ENCODE results near the gene ENKD1.

The ENKD1 gene

DNA sequence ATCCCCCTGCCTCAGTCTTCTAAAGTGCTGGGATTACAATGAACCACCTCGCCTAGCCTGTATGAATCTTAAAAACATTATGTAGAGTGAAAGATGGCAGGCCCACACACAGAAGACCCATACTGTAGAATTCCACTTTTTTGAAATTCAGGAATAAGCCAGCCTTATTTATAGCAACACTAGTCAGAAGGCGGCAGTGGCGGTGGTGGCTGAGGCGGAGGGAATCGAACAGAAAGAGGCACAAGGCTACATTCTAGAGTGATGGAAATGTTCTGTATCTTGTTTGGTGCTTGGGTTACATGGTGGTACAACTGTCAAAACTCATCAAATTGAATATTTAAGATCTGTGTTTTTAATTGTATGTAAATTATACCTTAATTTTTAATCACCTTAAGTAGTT lies 41.2 kb upstream of the ENKD1 start:
- no peak overlapping the region for H3K4me3 ChIP-seq
- H4K20me1 ChIP-seq = peaks cover 0 to 79% (median 38%) of the 10 kb centered on the region in 11 experiments; a peak in 16 of 22 replicates
- H3K27me3 ChIP-seq = no peaks in the 10 kb centered on the region
- peaks cover 0 to 7% (median 0%) of the 10 kb centered on the region in 10 experiments; a peak in 2 of 20 replicates for H3K4me1 ChIP-seq
- peaks cover 0 to 4% (median 0%) of the 10 kb centered on the region in 11 experiments; a peak in 1 of 22 replicates for H3K9me3 ChIP-seq (replicated peaks in 1 of 11)
- no peak overlapping the region for H3K4me2 ChIP-seq
- no peak overlapping the region for H3K9ac ChIP-seq
- H3K36me3 ChIP-seq = peaks cover 0 to 48% (median 15%) of the 10 kb centered on the region in 11 experiments; a peak in 14 of 22 replicates
- no peak for TF ChIP-seq Cebpa-rat (IDR thresholded peaks at IDR 0.05)
- no peak overlapping the region for H3K27ac ChIP-seq

DNA sequence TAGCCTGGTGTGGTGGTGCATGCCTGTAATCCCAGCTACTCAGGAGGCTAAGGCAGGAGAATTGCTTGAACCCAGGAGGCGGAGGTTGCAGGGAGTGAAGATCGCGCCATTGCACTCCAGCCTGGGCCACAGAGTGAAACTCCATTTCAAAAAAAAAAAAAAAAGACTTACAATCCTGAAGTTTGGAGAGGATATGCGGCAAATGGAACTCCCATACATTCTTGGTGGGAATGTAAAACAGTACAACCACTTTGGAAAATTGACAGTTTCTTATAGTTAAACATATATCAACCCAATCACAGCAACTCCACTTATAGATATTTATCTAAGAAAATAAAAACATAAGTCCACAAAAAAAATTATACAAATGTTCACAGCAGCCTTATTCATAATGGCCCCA lies 40.7 kb upstream of the ENKD1 start:
- H4K20me1 ChIP-seq = peaks cover 0 to 83% (median 38%) of the 10 kb centered on the region in 11 experiments; a peak in 16 of 22 replicates
- no peak for TF ChIP-seq Cebpa-rat (IDR thresholded peaks at IDR 0.05)
- H3K4me1 ChIP-seq = peaks cover 0 to 7% (median 0%) of the 10 kb centered on the region in 10 experiments; a peak in 2 of 20 replicates
- no peak overlapping the region for H3K4me2 ChIP-seq
- H3K9ac ChIP-seq = no peak overlapping the region
- H3K9me3 ChIP-seq (replicated peaks in 1 of 11) = peaks cover 0 to 4% (median 0%) of the 10 kb centered on the region in 11 experiments; a peak in 1 of 22 replicates
- no peak overlapping the region for H3K27ac ChIP-seq
- H3K27me3 ChIP-seq = no peaks in the 10 kb centered on the region
- no peak overlapping the region for H3K4me3 ChIP-seq
- peaks cover 0 to 48% (median 16%) of the 10 kb centered on the region in 11 experiments; a peak in 13 of 22 replicates for H3K36me3 ChIP-seq

DNA sequence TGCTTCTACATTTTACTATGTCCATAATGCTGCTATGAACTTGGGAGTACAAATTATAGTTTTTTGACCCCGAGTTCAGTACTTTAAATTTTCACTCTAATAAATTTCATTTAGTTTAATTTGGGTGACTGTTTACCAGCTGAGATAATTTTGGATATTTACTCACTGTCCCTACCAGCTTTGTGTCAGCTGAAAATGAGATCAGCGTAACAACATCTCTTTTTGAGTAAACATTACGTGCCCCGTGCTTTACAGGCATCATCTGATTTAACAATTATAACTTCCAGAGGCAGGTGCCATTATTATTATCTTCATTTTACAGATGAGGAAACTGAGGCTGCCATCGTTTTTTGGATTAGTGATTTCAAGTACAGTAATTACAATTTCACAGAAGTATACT lies 37.6 kb upstream of the ENKD1 start:
- 0 out of 22 replicates have a peak overlapping the region, but pooled peaks of 1 of the 11 experiments have one; percentile 7 for H3K9ac ChIP-seq
- peaks cover 9 to 44% (median 22%) of the 10 kb centered on the region in 11 experiments for H3K36me3 ChIP-seq
- no peak overlapping the region for H3K4me3 ChIP-seq
- no peak for TF ChIP-seq Cebpa-rat (IDR thresholded peaks at IDR 0.05)
- no peak overlapping the region for H3K4me2 ChIP-seq
- H3K4me1 ChIP-seq = peaks cover 0 to 7% (median 0%) of the 10 kb centered on the region in 10 experiments; a peak in 2 of 20 replicates
- peaks cover 0 to 64% (median 19%) of the 10 kb centered on the region in 11 experiments; a peak in 17 of 22 replicates for H4K20me1 ChIP-seq
- peaks cover 8 to 19% (median 12%) of the 10 kb centered on the region in 11 experiments for H3K9me3 ChIP-seq (replicated peaks in 1 of 11)
- H3K27ac ChIP-seq = no peak overlapping the region
- H3K27me3 ChIP-seq = no peaks in the 10 kb centered on the region

DNA sequence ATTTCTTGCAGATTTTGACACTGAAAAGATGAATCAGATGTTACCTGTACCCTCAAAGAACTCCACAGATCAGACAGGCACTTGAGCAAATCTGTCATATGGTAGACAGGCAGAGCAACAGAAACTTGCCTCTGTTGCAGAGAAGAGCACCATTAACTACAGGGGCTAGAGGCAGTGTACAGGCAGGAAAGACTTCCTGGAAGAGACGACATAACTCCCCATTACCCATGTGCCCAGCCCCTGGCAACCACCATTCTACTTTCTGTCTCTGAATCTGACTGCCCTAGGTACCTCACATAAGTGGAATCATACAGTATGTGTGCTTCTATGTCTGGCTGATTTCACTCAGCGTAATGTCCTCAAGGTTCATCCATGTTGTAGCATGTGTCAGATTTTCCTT lies 37.1 kb upstream of the ENKD1 start:
- H3K27me3 ChIP-seq = no peaks in the 10 kb centered on the region
- peaks cover 0 to 59% (median 15%) of the 10 kb centered on the region in 11 experiments; a peak in 17 of 22 replicates for H4K20me1 ChIP-seq
- no peak for TF ChIP-seq Cebpa-rat (IDR thresholded peaks at IDR 0.05)
- H3K9ac ChIP-seq = 0 out of 22 replicates have a peak overlapping the region, but pooled peaks of 1 of the 11 experiments have one; percentile 7
- H3K4me2 ChIP-seq = no peak overlapping the region; a peak in 1 of 22 replicates
- H3K27ac ChIP-seq = no peak overlapping the region
- H3K4me1 ChIP-seq = peaks cover 0 to 7% (median 0%) of the 10 kb centered on the region in 10 experiments; a peak in 2 of 20 replicates
- peaks cover 13 to 44% (median 27%) of the 10 kb centered on the region in 11 experiments for H3K36me3 ChIP-seq
- H3K4me3 ChIP-seq = no peak overlapping the region
- peaks cover 10 to 24% (median 16%) of the 10 kb centered on the region in 11 experiments for H3K9me3 ChIP-seq (replicated peaks in 1 of 11)

DNA sequence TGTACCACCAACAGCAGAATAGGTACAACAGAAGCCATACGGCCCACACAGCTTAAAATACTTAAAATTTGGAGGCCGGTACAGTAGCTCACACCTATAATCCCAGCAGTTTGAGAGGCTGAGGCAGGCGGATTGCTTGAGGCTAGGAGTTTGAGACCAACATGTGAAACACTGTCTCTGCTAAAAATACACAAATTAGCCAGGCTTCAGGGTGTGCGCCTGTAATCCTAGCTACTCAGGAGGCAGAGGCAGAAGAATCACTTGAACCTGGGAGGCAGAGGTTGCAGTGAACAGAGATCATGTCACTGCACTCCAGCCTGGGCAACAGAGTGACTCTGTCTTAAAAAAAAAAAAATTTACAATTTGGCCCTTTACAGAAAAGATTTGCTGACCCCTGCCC lies 35.6 kb upstream of the ENKD1 start:
- Histone ChIP-seq H3K27ac (no peak overlapping the region), H3K9ac (no peak overlapping the region), H3K9me3 (replicated peaks in 1 of 11) (peaks cover 10 to 24% (median 17%) of the 10 kb centered on the region in 11 experiments), H3K4me3 (no peak overlapping the region), H3K27me3 (no peaks in the 10 kb centered on the region), H3K36me3 (peaks cover 24 to 52% (median 33%) of the 10 kb centered on the region in 11 experiments), H3K4me1 (peaks cover 0 to 7% (median 0%) of the 10 kb centered on the region in 10 experiments; a peak in 2 of 20 replicates), H4K20me1 (peaks cover 0 to 65% (median 12%) of the 10 kb centered on the region in 11 experiments; a peak in 16 of 22 replicates), H3K4me2 (no peak overlapping the region)
- TF ChIP-seq Cebpa-rat (IDR thresholded peaks at IDR 0.05) = no peak

DNA sequence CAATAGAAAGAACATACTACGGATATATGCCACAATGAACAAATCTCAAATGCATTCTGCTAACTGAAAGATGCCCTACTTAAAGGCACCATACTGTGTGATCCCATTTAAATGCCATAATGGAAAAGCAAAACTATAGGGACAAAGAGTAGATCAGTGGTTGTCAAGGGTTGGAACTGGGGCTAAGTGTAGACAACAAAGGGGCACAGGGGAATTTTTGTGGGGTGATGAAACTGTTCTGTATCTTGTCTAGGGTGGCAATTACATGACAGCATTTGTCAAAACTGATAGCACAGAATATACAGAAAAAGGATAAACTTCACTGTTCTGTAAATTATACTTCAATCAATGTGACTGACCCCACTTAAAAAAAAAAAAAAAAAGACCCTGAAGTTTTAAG lies 34.9 kb upstream of the ENKD1 start:
- H3K27me3 ChIP-seq = no peaks in the 10 kb centered on the region
- H3K4me3 ChIP-seq = no peak overlapping the region
- no peak for TF ChIP-seq Cebpa-rat (IDR thresholded peaks at IDR 0.05)
- peaks cover 10 to 24% (median 16%) of the 10 kb centered on the region in 11 experiments for H3K9me3 ChIP-seq (replicated peaks in 1 of 11)
- H3K27ac ChIP-seq = no peak overlapping the region
- peaks cover 24 to 50% (median 34%) of the 10 kb centered on the region in 11 experiments for H3K36me3 ChIP-seq
- H3K4me1 ChIP-seq = peaks cover 0 to 7% (median 0%) of the 10 kb centered on the region in 10 experiments; a peak in 2 of 20 replicates
- no peak overlapping the region for H3K4me2 ChIP-seq
- no peak overlapping the region for H3K9ac ChIP-seq
- peaks cover 0 to 72% (median 12%) of the 10 kb centered on the region in 11 experiments; a peak in 16 of 22 replicates for H4K20me1 ChIP-seq

DNA sequence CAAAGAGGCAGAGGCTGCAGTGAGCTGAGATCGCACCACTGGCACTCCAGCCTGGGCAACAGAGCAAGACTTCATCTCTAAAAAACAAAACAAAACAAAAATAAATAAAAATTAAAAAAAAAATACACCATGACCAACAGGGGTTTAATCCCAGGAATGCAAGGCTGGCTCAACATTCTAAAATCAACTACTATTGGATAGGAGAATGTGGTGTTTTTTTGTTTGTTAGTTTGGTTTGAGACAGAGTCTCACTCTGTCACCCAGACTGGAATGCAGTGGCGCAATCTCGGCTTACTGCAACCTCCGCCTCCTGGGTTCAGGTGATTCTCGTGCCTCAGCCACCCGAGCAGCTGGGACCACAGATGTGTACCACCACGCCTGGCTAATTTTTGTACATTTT lies 32.7 kb upstream of the ENKD1 start:
- Histone ChIP-seq H3K9me3 (replicated peaks in 1 of 11) (peaks cover 10 to 24% (median 16%) of the 10 kb centered on the region in 11 experiments), H3K27me3 (no peaks in the 10 kb centered on the region), H3K4me2 (no peak overlapping the region), H3K4me3 (no peak overlapping the region), H3K36me3 (peaks cover 24 to 42% (median 32%) of the 10 kb centered on the region in 11 experiments), H3K27ac (no peak overlapping the region), H3K9ac (no peak overlapping the region), H4K20me1 (peaks cover 0 to 80% (median 7%) of the 10 kb centered on the region in 11 experiments; a peak in 13 of 22 replicates), H3K4me1 (peaks cover 0 to 8% (median 2%) of the 10 kb centered on the region in 10 experiments; a peak in 7 of 20 replicates)
- TF ChIP-seq Cebpa-rat (IDR thresholded peaks at IDR 0.05) = no peak

DNA sequence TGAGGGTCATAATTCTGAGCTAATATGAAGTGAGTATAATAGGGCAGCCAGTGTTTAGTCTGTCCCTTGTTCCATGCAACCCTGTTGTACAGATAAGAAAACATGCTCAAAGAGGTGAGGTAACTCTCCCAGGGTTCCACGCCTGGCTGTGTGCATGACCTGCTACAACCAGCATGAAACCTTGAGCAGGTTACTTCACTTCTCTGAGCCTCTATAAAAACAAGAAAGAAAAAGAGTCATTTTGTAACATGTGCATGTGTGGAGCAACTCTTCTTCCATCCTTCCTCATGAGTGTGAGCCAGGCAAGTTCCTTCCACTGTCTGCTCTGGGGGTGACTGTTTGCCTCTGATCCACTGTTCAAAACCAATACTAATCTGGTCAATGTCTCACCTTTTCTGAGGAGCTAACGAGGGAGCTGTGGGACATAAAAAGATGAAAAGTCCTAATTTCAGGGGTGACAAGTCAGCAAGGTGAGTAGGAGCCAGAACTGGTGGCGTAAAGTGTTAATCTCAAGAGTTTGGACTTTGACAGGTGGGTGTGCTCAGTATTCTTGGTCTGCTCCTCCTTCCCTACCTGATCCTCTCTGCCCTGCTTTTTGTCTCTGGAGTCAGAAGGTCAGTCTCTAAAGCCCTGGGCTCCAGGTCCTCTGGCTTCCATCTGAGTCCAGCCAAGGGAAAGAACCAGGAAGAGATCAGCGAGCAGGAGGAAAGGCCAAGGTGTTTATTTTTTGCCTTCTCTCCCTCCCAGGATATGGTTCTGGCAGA lies 31.1 kb upstream of the ENKD1 start:
- Histone ChIP-seq H3K27ac (no peak overlapping the region), H3K9me3 (replicated peaks in 1 of 11) (peaks cover 10 to 24% (median 16%) of the 10 kb centered on the region in 11 experiments), H3K27me3 (no peaks in the 10 kb centered on the region), H3K4me3 (no peak overlapping the region), H3K4me2 (no peak overlapping the region), H3K36me3 (peaks cover 24 to 38% (median 32%) of the 10 kb centered on the region in 11 experiments), H3K9ac (no peak overlapping the region), H4K20me1 (peaks cover 0 to 80% (median 19%) of the 10 kb centered on the region in 11 experiments; a peak in 14 of 22 replicates), H3K4me1 (peaks cover 12 to 24% (median 16%) of the 10 kb centered on the region in 10 experiments; a peak in 19 of 20 replicates)
- TF ChIP-seq Cebpa-rat (IDR thresholded peaks at IDR 0.05) = no peak

DNA sequence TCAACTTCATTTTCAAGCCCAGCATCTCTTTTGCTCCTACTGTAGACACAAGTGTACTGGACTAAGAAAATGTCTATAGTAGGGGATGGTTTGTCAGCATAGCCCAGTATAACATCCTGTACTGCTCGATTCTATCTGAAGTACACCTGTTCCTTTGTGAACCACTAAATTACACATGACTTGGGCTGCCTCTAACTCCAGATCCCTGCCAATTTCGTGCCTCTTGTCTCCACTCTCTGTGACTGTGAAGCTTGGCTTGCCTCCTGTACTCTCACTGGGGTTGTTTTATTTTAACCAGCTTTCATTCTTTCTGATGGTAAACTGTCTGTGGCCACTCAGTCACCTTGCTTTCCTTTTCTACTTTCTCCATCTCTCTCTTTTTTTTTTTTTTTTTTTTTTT lies 28.1 kb upstream of the ENKD1 start:
- H3K4me2 ChIP-seq = no peak overlapping the region
- no peak overlapping the region; a peak in 1 of 22 replicates for H3K27ac ChIP-seq
- H3K9ac ChIP-seq = no peak overlapping the region
- peaks cover 0 to 84% (median 19%) of the 10 kb centered on the region in 11 experiments; a peak in 13 of 22 replicates for H4K20me1 ChIP-seq
- H3K27me3 ChIP-seq = no peaks in the 10 kb centered on the region
- no peak for TF ChIP-seq Cebpa-rat (IDR thresholded peaks at IDR 0.05)
- peaks cover 12 to 26% (median 20%) of the 10 kb centered on the region in 10 experiments; a peak in 19 of 20 replicates for H3K4me1 ChIP-seq
- H3K36me3 ChIP-seq = peaks cover 20 to 51% (median 33%) of the 10 kb centered on the region in 11 experiments
- no peak overlapping the region for H3K4me3 ChIP-seq
- H3K9me3 ChIP-seq (replicated peaks in 1 of 11) = peaks cover 7 to 12% (median 11%) of the 10 kb centered on the region in 11 experiments
